ENCODE data around the gene AWAT1.

- TF ChIP-seq, protein P1, sequence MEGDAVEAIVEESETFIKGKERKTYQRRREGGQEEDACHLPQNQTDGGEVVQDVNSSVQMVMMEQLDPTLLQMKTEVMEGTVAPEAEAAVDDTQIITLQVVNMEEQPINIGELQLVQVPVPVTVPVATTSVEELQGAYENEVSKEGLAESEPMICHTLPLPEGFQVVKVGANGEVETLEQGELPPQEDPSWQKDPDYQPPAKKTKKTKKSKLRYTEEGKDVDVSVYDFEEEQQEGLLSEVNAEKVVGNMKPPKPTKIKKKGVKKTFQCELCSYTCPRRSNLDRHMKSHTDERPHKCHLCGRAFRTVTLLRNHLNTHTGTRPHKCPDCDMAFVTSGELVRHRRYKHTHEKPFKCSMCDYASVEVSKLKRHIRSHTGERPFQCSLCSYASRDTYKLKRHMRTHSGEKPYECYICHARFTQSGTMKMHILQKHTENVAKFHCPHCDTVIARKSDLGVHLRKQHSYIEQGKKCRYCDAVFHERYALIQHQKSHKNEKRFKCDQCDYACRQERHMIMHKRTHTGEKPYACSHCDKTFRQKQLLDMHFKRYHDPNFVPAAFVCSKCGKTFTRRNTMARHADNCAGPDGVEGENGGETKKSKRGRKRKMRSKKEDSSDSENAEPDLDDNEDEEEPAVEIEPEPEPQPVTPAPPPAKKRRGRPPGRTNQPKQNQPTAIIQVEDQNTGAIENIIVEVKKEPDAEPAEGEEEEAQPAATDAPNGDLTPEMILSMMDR (IDR thresholded peaks at IDR 0.05) = no peak
- no peak for TF ChIP-seq POLR2A (IDR thresholded peaks at IDR 0.05)
Measured at GRCh38 chrX:70257423-70258288, 23.2 kb downstream of the AWAT1 start.
